Measurements from ENCODE around the gene KRTAP10-8. TPM values are rescaled to one million over a fixed set of nuclear protein-coding genes. Genes with fewer than 3 reads are reported as not detected.
"Not testable (repeated sequence)": the region's sequence is repeated elsewhere in the genome, so short reads cannot be mapped to it uniquely, and the experiment has no call there.

Gene KRTAP10-8
- total RNA-seq, 2 experiments from 2014 or later: not detected

DNA sequence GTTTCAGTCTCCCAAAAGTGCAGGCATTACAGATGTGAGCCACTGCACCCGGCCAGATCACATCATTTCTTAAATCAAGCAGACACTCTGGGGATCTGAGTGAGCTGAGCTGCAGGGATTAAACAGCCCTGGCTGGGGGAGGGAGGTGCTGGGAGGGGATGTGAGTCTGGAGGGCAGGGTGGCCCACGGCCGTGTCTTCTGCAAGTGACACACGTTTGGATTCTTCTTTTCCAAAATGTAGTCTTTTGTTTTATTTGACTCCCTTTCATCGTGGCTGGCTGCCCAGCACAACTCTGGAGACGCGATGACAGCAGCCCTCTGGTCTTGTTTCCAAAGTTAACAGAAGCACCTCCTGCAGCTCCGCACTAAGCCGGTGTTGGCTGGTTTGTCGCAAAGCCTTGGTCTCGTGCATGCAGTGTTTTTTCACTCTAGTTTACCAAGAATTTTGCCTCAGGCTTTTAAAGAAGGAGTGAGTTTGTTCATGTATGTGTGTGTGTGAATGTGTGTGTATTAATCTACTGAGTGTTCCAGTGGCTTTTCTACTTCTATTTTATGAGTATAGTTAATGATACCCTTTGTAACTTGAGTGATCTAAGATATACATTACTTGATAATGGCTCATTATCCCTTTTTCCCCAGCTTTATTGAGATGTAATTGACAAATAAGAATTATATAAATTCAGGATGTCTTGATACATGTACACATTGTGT lies 28.6 kb upstream of the KRTAP10-8 start:
- H3K27me3 Mint-ChIP-seq (ENCODE audit: low read depth): no peaks in the 10 kb centered on the region
- H3K4me1 Mint-ChIP-seq (ENCODE audit: low read depth): peaks cover 10% of the 10 kb centered on the region
- no peak overlapping the region for H3K27ac Mint-ChIP-seq
- peaks cover 16% of the 10 kb centered on the region for H3K9me3 Mint-ChIP-seq
- intact Hi-C loops (cut with micrococcal nuclease): no loop called here
- H3K4me3 Mint-ChIP-seq: no peak overlapping the region
- CTCF ChIA-PET: interaction anchor here (1.1 to 1.5 kb wide), 3 partner anchors 36 to 224 kb away, joined by 3 to 4 read pairs (median 3); no protein-coding TSS in a partner anchor
- peaks cover 1% of the 10 kb centered on the region for H3K36me3 Mint-ChIP-seq (ENCODE audit: low read depth)
- DNase-seq: no peak

GRCh38 chr21:44583800-44584147 lies 28.1 kb upstream of the KRTAP10-8 start:
- CTCF ChIA-PET: interaction anchor here (1.1 to 1.5 kb wide), 3 partner anchors 36 to 223 kb away, joined by 3 to 4 read pairs (median 3); no protein-coding TSS in a partner anchor
- intact Hi-C loops (cut with micrococcal nuclease): no loop called here
- no peak overlapping the region for H3K27ac Mint-ChIP-seq
- no peaks in the 10 kb centered on the region for H3K27me3 Mint-ChIP-seq (ENCODE audit: low read depth)
- no peak overlapping the region for H3K4me3 Mint-ChIP-seq
- peaks cover 10% of the 10 kb centered on the region for H3K4me1 Mint-ChIP-seq (ENCODE audit: low read depth)
- peaks cover 1% of the 10 kb centered on the region for H3K36me3 Mint-ChIP-seq (ENCODE audit: low read depth)
- peak; percentile 70 for DNase-seq
- peaks cover 16% of the 10 kb centered on the region for H3K9me3 Mint-ChIP-seq

GRCh38 chr21:44585892-44586291 lies 26.0 kb upstream of the KRTAP10-8 start:
- peaks cover 10% of the 10 kb centered on the region for H3K4me1 Mint-ChIP-seq (ENCODE audit: low read depth)
- H3K27me3 Mint-ChIP-seq (ENCODE audit: low read depth): no peaks in the 10 kb centered on the region
- H3K27ac Mint-ChIP-seq: no peak overlapping the region
- peaks cover 10% of the 10 kb centered on the region for H3K9me3 Mint-ChIP-seq
- H3K4me3 Mint-ChIP-seq: no peak overlapping the region
- intact Hi-C loops (cut with micrococcal nuclease): no loop called here
- H3K36me3 Mint-ChIP-seq (ENCODE audit: low read depth): no peaks in the 10 kb centered on the region
- CTCF ChIA-PET: interaction anchor here (0.6 kb wide), 1 partner anchor 33 kb away, joined by 3 read pairs; no protein-coding TSS in a partner anchor
- DNase-seq: no peak

- CTCF ChIA-PET: no interaction called here
- Mint-ChIP-seq H3K27me3 (ENCODE audit: low read depth) (no peaks in the 10 kb centered on the region), H3K36me3 (ENCODE audit: low read depth) (no peaks in the 10 kb centered on the region), H3K4me3 (no peak overlapping the region), H3K9me3 (no peaks in the 10 kb centered on the region), H3K27ac (no peak overlapping the region), H3K4me1 (ENCODE audit: low read depth) (no peaks in the 10 kb centered on the region)
- intact Hi-C loops (cut with micrococcal nuclease): no loop called here
- DNase-seq: no peak
Measured at GRCh38 chr21:44589094-44589493, 22.8 kb upstream of the KRTAP10-8 start.

- intact Hi-C loops (cut with micrococcal nuclease): no loop called here
- Mint-ChIP-seq H3K27ac (no peak overlapping the region), H3K4me1 (ENCODE audit: low read depth) (no peaks in the 10 kb centered on the region), H3K27me3 (ENCODE audit: low read depth) (no peaks in the 10 kb centered on the region), H3K36me3 (ENCODE audit: low read depth) (no peaks in the 10 kb centered on the region), H3K4me3 (no peak overlapping the region), H3K9me3 (no peaks in the 10 kb centered on the region)
- DNase-seq: no peak
- CTCF ChIA-PET: no interaction called here
Measured at GRCh38 chr21:44589586-44590305, 22.1 kb upstream of the KRTAP10-8 start.

- no peak for DNase-seq
- H3K36me3 Mint-ChIP-seq (ENCODE audit: low read depth): no peaks in the 10 kb centered on the region
Measured at GRCh38 chr21:44590311-44590721, 21.6 kb upstream of the KRTAP10-8 start.

GRCh38 chr21:44590897-44591800 lies 20.7 kb upstream of the KRTAP10-8 start:
- CTCF ChIA-PET; DNase-seq; H3K4me1 Mint-ChIP-seq (ENCODE audit: low read depth); H3K27ac Mint-ChIP-seq; H3K36me3 Mint-ChIP-seq (ENCODE audit: low read depth); H3K27me3 Mint-ChIP-seq (ENCODE audit: low read depth); intact Hi-C loops (cut with micrococcal nuclease); H3K9me3 Mint-ChIP-seq; H3K4me3 Mint-ChIP-seq: not testable (repeated sequence)

More at GRCh38 chr21:44590311-44590721, 21.6 kb upstream of the KRTAP10-8 start:
- H3K4me1 Mint-ChIP-seq (ENCODE audit: low read depth): no peaks in the 10 kb centered on the region
- H3K27ac Mint-ChIP-seq: no peak overlapping the region
- intact Hi-C loops (cut with micrococcal nuclease): no loop called here
- CTCF ChIA-PET: no interaction called here
- no peaks in the 10 kb centered on the region for H3K27me3 Mint-ChIP-seq (ENCODE audit: low read depth)
- no peak overlapping the region for H3K4me3 Mint-ChIP-seq
- no peaks in the 10 kb centered on the region for H3K9me3 Mint-ChIP-seq

- DNase-seq; H3K36me3 Mint-ChIP-seq (ENCODE audit: low read depth); H3K27ac Mint-ChIP-seq; CTCF ChIA-PET; H3K9me3 Mint-ChIP-seq; H3K4me1 Mint-ChIP-seq (ENCODE audit: low read depth); H3K4me3 Mint-ChIP-seq; H3K27me3 Mint-ChIP-seq (ENCODE audit: low read depth): not testable (repeated sequence)
- intact Hi-C loops (cut with micrococcal nuclease): loop anchor here (1.0 kb wide), 1 partner anchor 18 kb away; the partner anchor contains the start of gene KRTAP10-4
Measured at GRCh38 chr21:44591801-44592130, 20.1 kb upstream of the KRTAP10-8 start.

DNA sequence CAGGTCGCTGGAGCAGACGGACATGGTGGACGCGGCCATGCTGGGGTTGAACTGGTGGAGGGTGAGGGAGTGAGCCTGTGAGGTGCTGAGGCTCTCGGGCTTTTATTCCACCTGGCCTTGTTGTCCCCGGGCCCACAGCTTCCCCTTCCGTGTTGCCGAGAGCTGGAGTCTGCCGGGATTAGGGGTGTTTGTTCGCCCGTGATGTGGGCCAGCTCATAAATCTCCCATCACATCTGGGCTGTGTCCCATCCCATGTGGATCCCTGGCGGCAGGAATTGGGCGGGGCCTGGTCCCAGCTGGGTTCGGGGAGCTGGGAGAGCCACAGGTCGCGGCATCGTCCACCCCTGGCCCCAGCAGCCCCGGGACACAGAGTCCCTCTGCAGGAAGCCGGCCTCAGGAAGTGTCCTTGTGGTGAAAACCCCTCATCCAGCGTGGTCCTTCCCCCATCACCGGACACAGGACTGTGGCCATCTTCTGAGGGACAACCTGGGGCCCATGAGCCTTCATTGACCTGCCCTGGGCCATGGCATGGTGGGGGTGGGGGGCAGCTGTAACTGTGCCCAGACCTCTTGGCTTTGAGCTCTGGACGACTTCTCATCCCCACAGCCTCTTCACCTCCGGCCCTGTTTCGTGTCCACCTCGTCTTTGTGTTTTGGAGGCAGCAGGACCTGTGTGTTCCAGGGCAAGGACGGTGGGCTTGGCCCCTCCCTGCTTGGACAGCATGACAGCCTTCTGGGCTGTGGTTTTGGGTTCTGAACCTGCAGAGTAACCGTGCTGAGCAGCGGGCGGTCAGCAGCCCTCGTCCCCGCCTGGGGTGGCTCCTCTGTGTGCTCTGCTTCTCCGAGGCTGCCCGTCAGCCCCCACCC lies 19.2 kb upstream of the KRTAP10-8 start, which contains the start of gene KRTAP10-6:
TSS of gene KRTAP10-6 (minus strand) at position 60 of the 866 bp plus-strand sequence. CDS start at position 39, 21 bp downstream.
- intact Hi-C loops (cut with micrococcal nuclease): loop anchor here (1.0 kb wide), 1 partner anchor 19 kb away; the partner anchor contains the start of gene KRTAP10-4
- H3K27me3 Mint-ChIP-seq (ENCODE audit: low read depth): no peaks in the 10 kb centered on the region
- no peak for DNase-seq
- H3K4me3 Mint-ChIP-seq: no peak within 1 kb of the TSS
- no peaks in the 10 kb centered on the region for H3K9me3 Mint-ChIP-seq
- H3K36me3 Mint-ChIP-seq (ENCODE audit: low read depth): no peaks in the 10 kb centered on the region
- CTCF ChIA-PET: no interaction called here
- H3K27ac Mint-ChIP-seq: no peak within 1 kb of the TSS
- no peaks in the 10 kb centered on the region for H3K4me1 Mint-ChIP-seq (ENCODE audit: low read depth)

DNA sequence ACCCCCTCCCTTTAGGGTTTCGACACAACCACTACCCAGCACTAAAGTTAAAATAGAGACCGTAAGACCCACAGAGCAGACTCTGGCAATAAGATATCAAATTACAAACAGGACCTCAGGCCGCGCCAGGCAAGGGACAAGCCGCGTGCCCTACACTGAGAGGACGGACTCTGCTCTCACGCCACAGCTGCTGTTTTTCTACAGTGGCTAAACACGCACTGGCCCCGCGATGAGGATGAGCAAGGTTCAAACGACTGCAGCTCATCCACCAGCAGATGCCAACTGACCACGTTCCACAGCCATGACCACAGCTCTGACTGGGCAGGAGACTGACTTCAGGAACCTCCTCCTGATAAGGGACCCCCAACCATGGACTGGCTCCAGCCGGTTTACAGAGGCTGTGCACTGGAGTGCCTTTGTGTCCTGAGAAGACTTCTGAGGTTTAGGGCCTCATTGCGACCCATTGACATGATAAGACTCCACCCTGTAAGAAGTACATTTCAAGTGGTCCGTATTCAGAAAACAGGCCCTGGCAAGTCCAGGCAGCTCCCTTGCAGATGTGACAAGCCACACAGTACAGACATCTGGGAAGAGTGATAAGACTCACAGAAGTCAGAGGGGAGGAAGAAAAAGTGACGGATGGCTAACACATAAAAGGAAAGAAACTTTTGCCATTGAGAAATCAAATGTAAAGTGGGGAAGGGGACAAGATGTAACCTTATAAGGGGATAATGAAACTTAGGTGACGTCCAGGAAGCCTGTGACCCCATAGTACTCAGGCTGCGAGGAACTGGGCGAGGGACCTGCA lies 18.1 kb upstream of the KRTAP10-8 start:
- CTCF ChIA-PET: no interaction called here
- DNase-seq: no peak
- intact Hi-C loops (cut with micrococcal nuclease): no loop called here
- no peak overlapping the region for H3K4me3 Mint-ChIP-seq
- H3K27me3 Mint-ChIP-seq (ENCODE audit: low read depth): no peaks in the 10 kb centered on the region
- H3K4me1 Mint-ChIP-seq (ENCODE audit: low read depth): no peaks in the 10 kb centered on the region
- no peaks in the 10 kb centered on the region for H3K36me3 Mint-ChIP-seq (ENCODE audit: low read depth)
- H3K9me3 Mint-ChIP-seq: peaks cover 4% of the 10 kb centered on the region
- peak overlapping the region; percentile 4 for H3K27ac Mint-ChIP-seq

DNA sequence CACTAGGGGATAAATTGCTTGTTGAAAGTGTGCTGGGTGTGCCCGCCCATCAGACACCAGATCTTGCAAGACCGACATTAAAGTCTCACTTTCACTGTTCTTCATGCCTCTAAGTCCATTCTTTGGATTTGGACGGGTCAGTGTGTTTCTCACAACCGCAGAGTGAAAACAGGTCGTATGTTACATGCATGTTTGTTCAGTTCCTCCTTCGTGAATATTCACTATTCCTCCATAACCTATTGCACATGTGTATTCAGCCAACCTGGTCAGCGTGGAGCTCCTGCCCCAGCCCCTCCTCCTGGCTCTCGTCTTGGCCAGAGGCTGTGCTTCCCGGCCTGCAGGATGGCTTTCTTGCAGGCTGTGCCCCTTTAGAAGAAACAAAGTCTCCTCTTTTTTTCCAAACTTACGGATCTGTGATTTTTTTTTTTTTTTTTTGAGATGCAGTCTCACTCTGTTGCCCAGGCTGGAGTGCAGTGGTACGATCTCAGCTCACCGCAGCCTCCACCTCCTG lies 17.4 kb upstream of the KRTAP10-8 start:
- no peak for DNase-seq
- intact Hi-C loops (cut with micrococcal nuclease): no loop called here
- no peaks in the 10 kb centered on the region for H3K4me1 Mint-ChIP-seq (ENCODE audit: low read depth)
- H3K27ac Mint-ChIP-seq: peak overlapping the region; percentile 4
- CTCF ChIA-PET: interaction anchor here (0.7 kb wide), 1 partner anchor 615 kb away, joined by 3 read pairs; no protein-coding TSS in a partner anchor
- H3K36me3 Mint-ChIP-seq (ENCODE audit: low read depth): no peaks in the 10 kb centered on the region
- no peak overlapping the region for H3K4me3 Mint-ChIP-seq
- H3K9me3 Mint-ChIP-seq: peaks cover 5% of the 10 kb centered on the region
- no peaks in the 10 kb centered on the region for H3K27me3 Mint-ChIP-seq (ENCODE audit: low read depth)

Data from activated naive CD4-positive, alpha-beta T cell treated with anti-CD3 and anti-CD28 coated beads for 36 hours (primary cell).